ENCODE data around the gene MRPL43. TPM values are rescaled to one million over a fixed set of nuclear protein-coding genes. Genes with fewer than 3 reads are reported as not detected.

The MRPL43 gene
- total RNA-seq, 4 donors from 2014 or later, result 54.2 to 89.1 (median 62.7) TPM

- Histone ChIP-seq H3K4me1 (peaks cover 14% of the 10 kb centered on the region), H3K27ac (no peak within 1 kb of the TSS), H3K4me3 (peak within 1 kb of the TSS; percentile 63), H3K27me3 (no peaks in the 10 kb centered on the region), H3K9me3 (no peaks in the 10 kb centered on the region), H3K36me3 (peaks cover 16% of the 10 kb centered on the region)
- DNase-seq (ENCODE audit: low spot score in 2 of 2), result peak in 1 of 2 donors; percentile 71
- no peak for TF ChIP-seq POLR2A (IDR thresholded peaks at IDR 0.05)
- peak; percentile 37 to 74 for TF ChIP-seq CTCF (IDR thresholded peaks at IDR 0.05)
- 10% methylated on average over 8 of the region's 70 CpGs for WGBS
Measured at GRCh38 chr10:100969187-100970075, 17.9 kb downstream of the MRPL43 start, which contains the start of gene SEMA4G. Gene SEMA4G (plus strand): TSS chr10:100969504. CDS start chr10:100972913, 3,409 bp downstream.

GRCh38 chr10:100968863-100969186 is 18.5 kb downstream of the MRPL43 start:
- Histone ChIP-seq H3K9me3 (no peaks in the 10 kb centered on the region), H3K36me3 (peaks cover 22% of the 10 kb centered on the region), H3K27me3 (no peaks in the 10 kb centered on the region), H3K4me1 (peaks cover 14% of the 10 kb centered on the region), H3K4me3 (peak overlapping the region; percentile 63), H3K27ac (no peak overlapping the region)
- 20% methylated on average over 9 of the region's 9 CpGs for WGBS
- TF ChIP-seq EP300 (IDR thresholded peaks at IDR 0.05) (no peak), POLR2AphosphoS5 (IDR thresholded peaks at IDR 0.05) (no peak), POLR2A (IDR thresholded peaks at IDR 0.05) (no peak), CTCF (IDR thresholded peaks at IDR 0.05) (no peak)
- DNase-seq (ENCODE audit: low spot score in 2 of 2), result no peak

- DNase-seq (ENCODE audit: low spot score in 2 of 2), result no peak
- Histone ChIP-seq H3K4me1 (peaks cover 14% of the 10 kb centered on the region), H3K9me3 (no peaks in the 10 kb centered on the region), H3K36me3 (peaks cover 23% of the 10 kb centered on the region), H3K27me3 (no peaks in the 10 kb centered on the region), H3K4me3 (no peak overlapping the region), H3K27ac (no peak overlapping the region)
- WGBS, result 87% methylated on average over 2 of the region's 2 CpGs
- TF ChIP-seq POLR2A (IDR thresholded peaks at IDR 0.05) (no peak), CTCF (IDR thresholded peaks at IDR 0.05) (no peak)
Measured at GRCh38 chr10:100968062-100968736, 19.1 kb downstream of the MRPL43 start.

- Histone ChIP-seq H3K27me3 (no peaks in the 10 kb centered on the region), H3K36me3 (peaks cover 31% of the 10 kb centered on the region), H3K9me3 (no peaks in the 10 kb centered on the region), H3K4me1 (peaks cover 14% of the 10 kb centered on the region), H3K27ac (no peak overlapping the region), H3K4me3 (no peak overlapping the region)
- WGBS, result 69% methylated on average over 2 of the region's 2 CpGs
- no peak for DNase-seq (ENCODE audit: low spot score in 2 of 2)
- TF ChIP-seq POLR2AphosphoS5 (IDR thresholded peaks at IDR 0.05), result no peak
- TF ChIP-seq POLR2A (IDR thresholded peaks at IDR 0.05), result no peak
- TF ChIP-seq CTCF (IDR thresholded peaks at IDR 0.05), result no peak
- TF ChIP-seq EP300 (IDR thresholded peaks at IDR 0.05), result no peak
Measured at GRCh38 chr10:100967332-100967731, 20.0 kb downstream of the MRPL43 start.

GRCh38 chr10:100966887-100967286 is 20.4 kb downstream of the MRPL43 start:
- WGBS, result 72% methylated on average over 2 of the region's 2 CpGs
- no peaks in the 10 kb centered on the region for H3K9me3 ChIP-seq
- H3K36me3 ChIP-seq, result peaks cover 36% of the 10 kb centered on the region
- no peaks in the 10 kb centered on the region for H3K27me3 ChIP-seq
- H3K4me3 ChIP-seq, result no peak overlapping the region
- no peak overlapping the region for H3K27ac ChIP-seq
- no peak for DNase-seq (ENCODE audit: low spot score in 2 of 2)
- peaks cover 14% of the 10 kb centered on the region for H3K4me1 ChIP-seq
- no peak for TF ChIP-seq EP300 (IDR thresholded peaks at IDR 0.05)
- no peak for TF ChIP-seq CTCF (IDR thresholded peaks at IDR 0.05)
- TF ChIP-seq POLR2AphosphoS5 (IDR thresholded peaks at IDR 0.05), result no peak
- no peak for TF ChIP-seq POLR2A (IDR thresholded peaks at IDR 0.05)

Data from suprapubic skin (tissue), 4 donors.